ENCODE data around the gene PGAM1. TPM values are rescaled to one million over a fixed set of nuclear protein-coding genes. Genes with fewer than 3 reads are reported as not detected.
"Not testable (repeated sequence)": the region's sequence is repeated elsewhere in the genome, so short reads cannot be mapped to it uniquely, and the experiment has no call there.

PGAM1 gene
- 463 and 464 TPM in 2 replicates for total RNA-seq
- 680 TPM for polyA plus RNA-seq (2012)

- peak; percentile 96 for DNase-seq (ENCODE audit: low read depth)
Measured at GRCh38 chr10:97425964-97426775, at the start of gene PGAM1. PGAM1 (plus strand) TSS chr10:97426191; CDS start chr10:97426308, 117 bp downstream.

- no peak for DNase-seq (ENCODE audit: low read depth)
Measured at GRCh38 chr10:97376413-97376812, 49.6 kb upstream of the PGAM1 start.

- no peak for DNase-seq (ENCODE audit: low read depth)
Measured at GRCh38 chr10:97378933-97379921, 46.8 kb upstream of the PGAM1 start.

GRCh38 chr10:97380516-97380915 lies 45.5 kb upstream of the PGAM1 start:
- no peak for DNase-seq (ENCODE audit: low read depth)

GRCh38 chr10:97381626-97382025 lies 44.4 kb upstream of the PGAM1 start:
- no peak for DNase-seq (ENCODE audit: low read depth)

GRCh38 chr10:97383159-97383558 lies 42.8 kb upstream of the PGAM1 start:
- DNase-seq (ENCODE audit: low read depth) = no peak

GRCh38 chr10:97384156-97384555 lies 41.8 kb upstream of the PGAM1 start:
- no peak for DNase-seq (ENCODE audit: low read depth)

GRCh38 chr10:97384641-97385040 lies 41.4 kb upstream of the PGAM1 start:
- no peak for DNase-seq (ENCODE audit: low read depth)

DNA sequence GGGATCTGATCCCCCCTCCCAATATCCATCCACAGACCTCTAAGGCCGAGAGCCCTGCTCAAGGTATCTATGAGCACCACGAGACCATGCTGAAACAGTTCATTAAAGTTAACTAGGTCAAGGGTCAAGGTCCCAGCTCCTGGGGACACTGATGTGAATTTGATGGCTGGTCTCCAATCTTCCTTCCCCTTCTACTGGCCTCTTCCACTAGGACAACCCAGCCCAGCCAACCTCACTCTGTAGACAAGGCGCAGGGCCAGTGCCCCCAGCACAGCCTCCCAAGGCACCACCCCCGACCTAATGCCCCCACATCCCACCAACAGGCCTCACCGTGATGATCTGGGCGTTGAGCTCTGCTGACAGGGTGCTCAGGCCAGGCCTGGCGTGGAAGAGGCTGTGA lies 40.4 kb upstream of the PGAM1 start:
- no peak for DNase-seq (ENCODE audit: low read depth)

- no peak for DNase-seq (ENCODE audit: low read depth)
Measured at GRCh38 chr10:97388152-97388551, 37.8 kb upstream of the PGAM1 start.

DNA sequence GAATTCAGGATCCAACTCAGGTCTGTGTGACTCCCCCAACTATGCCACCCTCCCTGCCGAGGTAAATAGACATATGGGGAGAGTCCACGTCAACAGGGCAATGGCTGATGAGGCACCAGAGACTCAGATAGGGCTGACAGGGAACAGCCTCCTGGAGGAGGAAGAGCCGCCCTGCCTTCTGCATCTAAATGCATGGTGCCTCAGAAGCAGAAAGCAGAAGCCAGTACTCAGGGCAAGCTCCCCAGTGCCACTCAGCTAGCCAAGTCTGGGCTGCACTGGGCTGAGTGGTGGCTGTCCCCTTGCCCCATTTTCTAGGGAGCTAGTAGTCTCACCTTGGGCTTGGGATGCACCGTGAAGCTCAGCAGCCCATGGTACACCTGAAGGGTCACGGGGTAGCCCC lies 35.9 kb upstream of the PGAM1 start:
- DNase-seq (ENCODE audit: low read depth) = no peak

DNA sequence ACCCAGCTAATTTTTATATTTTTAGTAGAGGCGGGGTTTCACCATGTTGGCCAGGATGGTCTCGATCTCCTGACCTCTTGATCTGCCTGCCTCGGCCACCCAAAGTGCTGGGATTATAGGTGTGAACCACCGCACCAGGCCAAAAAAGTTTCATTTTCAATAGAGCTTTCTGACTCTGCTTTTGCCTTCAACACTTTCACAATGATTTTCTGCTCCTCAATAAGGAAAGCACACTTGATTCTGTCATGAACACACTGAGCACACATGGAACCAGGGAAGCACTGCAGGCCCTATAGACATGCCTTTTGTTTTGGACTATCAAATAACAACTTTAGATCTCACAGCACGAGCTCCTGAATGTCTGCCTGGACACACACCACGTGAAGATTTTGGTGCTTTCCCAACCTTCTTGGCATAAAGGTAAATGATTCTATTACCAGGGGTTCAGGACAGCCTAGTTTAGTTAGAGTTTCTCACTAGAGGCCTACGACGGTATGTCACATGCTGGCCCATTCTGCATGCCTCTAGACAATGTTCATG lies 32.9 kb upstream of the PGAM1 start:
- no peak for DNase-seq (ENCODE audit: low read depth)

- no peak for DNase-seq (ENCODE audit: low read depth)
Measured at GRCh38 chr10:97396056-97396455, 29.9 kb upstream of the PGAM1 start.

DNA sequence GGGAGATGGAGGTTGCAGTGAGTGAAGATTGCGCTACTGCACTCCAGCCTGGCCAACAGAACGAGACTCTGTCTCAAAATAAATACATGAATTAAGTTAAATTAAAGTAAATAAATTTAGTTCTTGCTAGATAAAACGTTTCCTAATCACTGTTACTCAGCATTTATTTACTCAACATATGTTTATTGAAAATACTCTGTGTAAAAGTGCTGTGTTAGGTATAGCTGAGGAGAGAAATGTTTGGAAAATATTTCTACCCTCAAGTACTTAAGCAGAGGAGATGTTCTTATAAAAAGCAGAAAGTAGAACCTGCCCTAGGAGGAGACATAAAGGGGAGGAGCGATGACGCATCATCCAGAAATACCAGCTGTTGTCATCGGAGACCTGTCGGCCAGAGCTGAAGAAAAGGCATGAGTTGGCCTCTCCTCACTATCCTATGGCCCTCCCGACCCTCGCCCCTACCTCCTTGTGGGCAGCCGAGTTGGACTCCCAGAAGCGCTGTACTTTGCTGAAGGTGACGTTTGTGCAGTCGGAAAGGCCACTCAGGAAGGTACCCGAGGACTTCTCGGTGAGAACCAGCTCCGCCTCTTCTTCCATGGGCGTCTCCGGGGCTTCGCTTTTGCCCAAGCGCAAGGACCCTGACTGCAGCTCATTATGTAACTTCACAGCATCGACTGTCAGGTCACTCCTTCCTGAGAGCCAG lies 26.0 kb upstream of the PGAM1 start:
- peak; percentile 78 for DNase-seq (ENCODE audit: low read depth)

DNA sequence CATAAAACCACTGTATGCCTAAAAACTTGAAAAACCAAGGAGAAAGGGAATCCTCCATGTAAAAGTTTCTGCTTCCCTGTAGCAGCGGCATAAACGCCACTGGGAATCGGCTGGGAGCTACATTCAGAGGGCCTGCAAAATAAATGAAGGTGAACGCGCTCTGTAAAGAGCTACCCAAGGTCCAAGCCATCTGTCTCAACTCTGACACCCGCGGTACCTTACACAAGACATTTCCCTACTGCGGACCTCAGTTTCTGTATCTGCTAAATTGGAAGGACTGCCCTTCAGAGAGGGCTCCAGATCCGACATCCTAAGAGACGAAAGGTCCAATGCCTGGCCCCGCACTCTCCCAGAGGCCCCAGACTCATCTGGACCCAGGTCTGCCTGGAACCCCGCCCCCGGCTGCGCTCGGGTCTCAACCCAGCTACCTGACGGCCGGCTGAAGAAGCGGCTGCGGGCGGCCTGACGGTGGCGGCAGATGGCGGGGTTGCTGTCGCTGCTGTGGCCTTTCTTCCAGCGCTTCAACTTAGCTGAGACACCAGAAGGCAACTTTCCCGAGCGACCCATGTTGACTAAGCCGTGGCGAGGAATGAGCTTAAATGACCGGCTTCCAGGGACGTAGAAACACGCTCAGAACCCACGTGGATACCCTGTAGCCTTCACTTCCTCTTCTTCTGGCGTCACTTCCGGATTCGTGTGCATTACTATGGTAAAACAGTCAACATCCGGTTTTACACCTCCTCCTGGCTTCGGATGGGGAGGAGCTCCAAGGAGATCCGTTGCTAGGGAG lies 25.1 kb upstream of the PGAM1 start, which contains the start of gene RRP12:
TSS of gene RRP12 (minus strand) at position 676 of the 790 bp plus-strand sequence. CDS start at position 567, 109 bp downstream.
- peak; percentile 99 for DNase-seq (ENCODE audit: low read depth)

DNA sequence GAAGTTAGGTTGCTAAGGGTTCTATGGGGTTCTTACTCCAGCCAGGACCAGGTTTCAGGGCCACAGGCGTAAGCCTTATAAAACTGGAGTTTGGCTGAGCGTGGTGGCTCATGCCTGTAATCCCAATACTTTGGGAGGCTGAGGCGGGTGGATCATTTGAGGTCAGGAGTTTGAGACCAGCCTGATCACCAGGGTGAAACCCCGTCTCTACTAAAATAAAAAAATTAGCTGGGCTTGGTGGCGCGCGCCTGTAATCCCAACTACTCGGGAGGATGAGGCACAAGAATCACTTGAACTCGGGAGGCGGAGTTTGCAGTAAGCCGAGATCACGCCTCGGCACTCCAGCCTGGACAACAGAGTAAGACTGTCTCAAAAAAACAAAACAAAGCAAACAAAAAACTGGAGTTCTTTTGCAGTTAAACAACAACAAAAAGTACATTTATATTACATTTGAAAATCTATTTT lies 24.5 kb upstream of the PGAM1 start:
- no peak for DNase-seq (ENCODE audit: low read depth)

- no peak for DNase-seq (ENCODE audit: low read depth)
Measured at GRCh38 chr10:97404044-97404443, 21.9 kb upstream of the PGAM1 start.

DNA sequence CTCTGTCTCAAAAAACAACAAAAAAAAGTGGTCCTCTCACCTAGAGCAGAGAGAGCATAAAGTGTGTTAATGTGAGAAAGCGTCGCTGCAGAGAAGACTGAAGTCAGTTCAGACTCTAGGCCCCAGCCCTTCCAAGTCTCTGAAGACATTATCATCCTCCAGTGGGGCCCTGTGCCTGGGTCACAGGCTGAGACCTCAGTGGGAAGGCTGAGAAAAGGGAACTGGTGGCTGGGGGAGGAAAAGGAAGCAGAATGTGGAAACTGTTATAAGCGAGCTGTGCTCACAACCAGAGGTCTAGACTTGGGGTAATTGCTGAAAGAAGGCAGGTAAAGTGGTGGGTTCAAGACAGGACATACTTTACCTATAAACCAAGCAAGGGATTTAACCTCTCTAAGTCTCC lies 19.9 kb upstream of the PGAM1 start:
- DNase-seq (ENCODE audit: low read depth) = no peak

DNA sequence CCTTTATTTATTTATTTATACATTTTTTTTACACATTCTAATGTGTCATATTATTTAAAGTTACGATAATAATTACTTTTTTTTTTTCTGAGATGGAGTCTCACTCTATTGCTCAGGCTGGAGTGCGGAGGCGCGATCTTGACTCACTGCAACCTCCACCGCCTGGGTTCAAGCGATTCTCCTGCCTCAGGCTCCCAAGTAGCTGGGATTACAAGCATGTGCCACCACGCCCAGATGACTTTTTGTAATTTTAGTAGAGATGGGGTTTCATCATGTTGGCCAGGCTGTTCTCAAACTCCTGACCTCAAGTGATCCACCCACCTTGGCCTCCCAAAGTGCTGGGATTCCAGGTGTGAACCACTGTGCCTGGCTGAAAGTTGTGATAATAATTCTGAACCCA lies 19.5 kb upstream of the PGAM1 start:
- DNase-seq (ENCODE audit: low read depth) = not testable (repeated sequence)

Measured in myocyte (in vitro differentiated cells).